ENCODE results near the gene RPL14.
"Not testable (repeated sequence)": the region's sequence is repeated elsewhere in the genome, so short reads cannot be mapped to it uniquely, and the experiment has no call there.

Gene RPL14

DNA sequence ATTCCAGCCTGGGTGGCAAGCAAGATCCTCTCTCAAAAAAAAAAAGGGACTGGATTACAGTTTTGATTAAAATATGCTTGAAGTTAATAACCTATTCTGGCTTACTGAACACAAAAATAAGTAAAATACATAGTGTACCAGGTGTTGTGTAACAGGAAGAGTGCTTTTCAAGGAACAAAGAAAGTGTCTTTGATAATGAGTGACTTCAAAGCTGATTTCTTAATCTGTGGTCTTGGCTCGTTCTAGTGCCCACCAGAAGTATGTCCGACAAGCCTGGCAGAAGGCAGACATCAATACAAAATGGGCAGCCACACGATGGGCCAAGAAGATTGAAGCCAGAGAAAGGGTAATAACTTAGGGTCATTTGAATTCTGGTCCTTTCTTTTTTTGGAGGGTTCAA, 4.0 kb downstream of the RPL14 start:
- no peak for DNase-seq

DNA sequence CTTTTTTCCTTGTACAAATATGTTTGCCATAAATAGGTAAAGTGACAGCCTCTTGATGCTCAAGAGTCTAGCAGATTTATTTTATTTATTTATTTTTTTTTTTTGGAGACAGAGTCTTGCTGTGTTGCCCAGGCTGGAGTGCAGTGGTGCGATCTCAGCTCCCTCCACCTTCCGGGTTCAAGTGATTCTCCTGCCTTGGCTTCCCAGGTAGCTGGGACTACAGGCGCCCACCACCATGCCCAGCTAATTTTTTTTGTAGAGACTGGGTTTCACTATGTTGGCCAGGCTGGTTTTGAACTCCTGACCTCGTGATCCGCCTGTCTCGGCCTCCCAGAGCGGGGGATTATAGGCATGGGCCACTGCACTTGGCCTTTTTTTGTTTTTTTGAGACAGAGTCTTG, 5.7 kb downstream of the RPL14 start:
- not testable (repeated sequence) for DNase-seq

DNA sequence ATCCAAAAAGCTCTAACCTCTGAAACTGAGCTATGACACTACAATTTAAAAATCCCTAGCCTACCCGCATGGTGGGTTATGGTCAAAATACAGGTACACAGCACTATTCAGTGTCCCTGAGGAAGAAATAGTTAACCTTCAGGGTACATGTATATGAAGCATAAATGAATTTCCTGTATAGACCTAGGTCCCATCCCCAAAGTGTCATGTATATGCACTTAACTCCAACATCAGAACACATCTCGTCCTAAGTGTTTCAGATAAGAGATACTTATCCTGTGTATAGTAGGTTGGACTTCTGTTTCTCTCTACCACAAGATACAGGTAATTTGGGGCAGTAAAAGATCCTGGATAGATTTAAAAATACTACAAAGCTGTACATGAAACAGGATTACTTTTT, 6.4 kb downstream of the RPL14 start:
- no peak for DNase-seq

DNA sequence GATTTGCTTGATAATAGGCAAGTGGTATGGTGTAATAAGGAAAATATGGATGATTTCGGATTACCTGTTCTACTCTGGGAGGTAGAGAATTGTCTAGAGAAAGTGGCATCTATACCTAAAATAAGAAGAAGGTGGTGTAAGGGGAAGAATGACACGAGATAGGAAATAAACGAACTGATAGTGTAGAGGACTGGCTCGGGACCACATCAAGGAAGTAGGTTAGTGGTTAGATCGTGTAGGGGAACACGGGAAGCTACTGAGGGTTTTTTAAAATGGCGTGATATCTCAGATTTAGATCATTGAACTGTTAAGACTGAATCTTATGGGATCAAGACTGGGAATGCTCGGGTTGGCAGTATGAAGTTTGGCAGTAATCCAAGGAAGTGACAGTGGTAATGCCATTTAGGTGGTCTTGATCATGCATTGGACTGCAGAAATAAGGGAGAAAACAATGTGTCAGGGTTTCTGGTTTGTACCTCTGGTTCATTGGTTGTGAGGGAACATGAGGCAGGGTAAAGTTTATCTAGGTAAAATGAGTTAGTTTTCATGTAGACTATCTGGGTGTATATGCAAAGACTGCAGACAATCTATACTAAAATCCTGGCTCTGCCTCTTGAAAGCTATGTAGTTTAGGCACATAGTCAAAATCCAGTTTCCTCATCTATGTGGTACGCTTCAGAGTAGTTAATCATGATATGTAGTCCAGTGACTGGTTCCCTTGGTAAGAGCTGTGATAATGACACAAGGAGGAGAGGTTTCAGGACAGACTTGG, 7.4 kb downstream of the RPL14 start:
- DNase-seq: no peak

DNA sequence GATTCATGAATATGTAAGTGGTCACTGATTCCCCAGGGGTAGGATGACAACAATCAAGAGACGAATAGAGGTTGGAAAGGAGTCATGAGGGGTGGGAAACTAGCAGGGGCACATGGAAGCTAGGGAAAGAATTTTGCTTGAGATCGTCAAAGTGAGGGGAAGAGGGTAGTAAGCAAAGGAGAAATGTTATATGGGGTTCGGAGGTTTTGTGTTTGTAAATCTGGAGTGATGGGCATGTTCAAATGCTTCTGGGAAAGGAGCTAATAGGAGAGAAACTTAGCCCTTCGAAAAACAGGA, 7.9 kb downstream of the RPL14 start:
- no peak for DNase-seq

DNA sequence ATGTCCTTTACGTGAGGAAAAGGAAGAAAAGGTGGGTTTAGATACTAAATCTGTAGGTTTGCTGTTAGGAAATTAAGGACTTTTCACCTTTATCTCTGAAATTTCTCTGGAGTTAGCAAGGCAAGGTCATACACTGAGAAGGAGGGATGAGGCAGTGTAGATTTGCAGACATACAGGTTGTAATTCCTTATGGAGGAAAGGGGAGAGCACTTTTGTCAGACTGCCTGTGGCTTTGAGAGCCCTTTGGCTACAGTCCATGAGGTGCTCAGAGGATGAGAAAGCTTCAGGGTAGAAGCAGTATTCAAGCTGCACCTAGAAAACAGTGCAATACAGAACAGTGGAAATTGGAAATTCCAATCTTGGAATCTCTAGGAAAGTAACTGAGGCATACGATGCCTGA, 8.3 kb downstream of the RPL14 start:
- no peak for DNase-seq

DNA sequence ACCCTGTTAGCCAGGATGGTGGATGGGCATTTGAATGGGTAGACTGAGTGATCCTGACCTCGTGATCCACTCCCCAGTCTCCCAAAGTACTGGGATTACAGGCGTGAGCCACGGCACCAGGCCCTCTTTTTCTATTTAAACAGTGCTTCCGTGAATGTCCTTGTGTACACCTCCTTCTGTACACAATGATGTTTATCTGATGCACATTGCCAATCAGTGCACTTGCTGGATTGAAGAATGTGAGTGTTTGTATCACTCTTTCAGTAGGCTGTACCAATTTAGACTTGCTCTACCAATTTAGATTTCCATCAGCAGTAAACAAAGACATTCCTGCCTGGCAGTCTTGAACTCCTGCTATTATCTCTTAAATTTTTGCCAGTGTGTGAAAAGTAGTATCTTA, 10.9 kb downstream of the RPL14 start:
- DNase-seq: no peak

DNA sequence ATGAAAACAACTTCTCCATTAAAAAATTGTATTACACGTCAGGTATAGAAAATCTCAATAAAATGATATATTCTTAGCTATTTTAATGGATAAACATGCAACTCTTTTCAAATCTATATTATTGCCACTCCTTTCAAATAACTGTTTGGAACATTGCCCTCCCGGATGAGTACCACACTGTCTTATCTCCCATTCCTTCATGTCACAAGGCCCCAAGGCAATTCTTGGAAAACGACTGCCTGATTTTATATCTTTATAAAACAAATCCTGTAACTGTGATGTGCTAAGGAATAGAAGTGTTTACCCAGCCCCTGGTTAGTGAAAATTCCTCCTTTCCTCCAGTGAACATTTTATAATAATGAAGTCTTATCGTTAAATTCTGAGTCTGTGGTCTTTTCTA, 13.6 kb downstream of the RPL14 start:
- no peak for DNase-seq

DNA sequence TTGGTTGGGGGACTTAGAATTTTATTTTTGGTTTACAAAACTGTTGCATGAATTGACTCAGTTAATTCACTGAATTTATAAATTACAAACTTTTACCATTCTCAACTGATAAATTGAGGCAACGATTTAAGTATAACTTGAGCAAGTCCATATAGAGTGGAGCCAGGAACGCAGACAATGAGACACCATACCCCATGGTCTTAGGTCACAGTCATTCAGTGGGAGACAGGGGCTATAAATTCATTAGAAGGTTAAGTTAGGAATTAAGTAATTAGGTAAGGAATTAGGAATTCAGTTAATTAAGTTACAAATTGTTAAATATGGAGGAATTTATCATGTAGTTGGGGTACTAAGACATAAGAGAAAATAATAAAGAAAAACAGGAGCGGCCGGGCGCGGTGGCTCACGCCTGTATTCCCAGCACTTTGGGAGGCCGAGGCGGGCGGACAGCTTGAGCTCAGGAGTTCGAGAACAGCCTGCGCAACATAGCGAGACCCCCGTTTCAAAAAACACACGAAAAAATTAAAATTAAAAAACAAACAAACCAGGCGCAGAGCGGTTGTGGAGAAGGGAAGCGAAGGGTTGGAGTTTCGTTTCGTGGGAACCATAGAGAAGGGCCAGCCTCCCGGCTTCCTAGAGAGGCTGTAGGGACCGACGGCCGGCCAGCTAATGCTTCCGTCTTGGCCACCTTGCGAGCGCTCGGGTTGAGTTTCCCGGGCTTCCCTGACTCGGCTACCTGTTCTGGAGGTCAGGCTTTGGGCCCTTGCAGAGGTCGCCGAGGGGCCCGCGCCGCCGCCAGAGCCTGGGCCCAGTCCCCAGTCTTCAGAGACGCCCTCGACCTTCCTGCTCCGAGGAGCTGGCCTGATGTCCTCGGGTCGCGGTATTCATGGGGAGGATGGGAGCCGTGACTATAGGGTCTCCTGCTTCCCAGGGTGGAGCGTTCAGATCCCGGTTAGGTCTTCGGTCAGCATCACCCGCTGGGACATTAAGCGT, 19.6 kb downstream of the RPL14 start, which contains the start of gene ZNF619:
Gene ZNF619 (plus strand): TSS at position 645 of the 993 bp plus-strand sequence. CDS start 858 bp downstream, outside the sequence.
- peak; percentile 92 for DNase-seq

DNA sequence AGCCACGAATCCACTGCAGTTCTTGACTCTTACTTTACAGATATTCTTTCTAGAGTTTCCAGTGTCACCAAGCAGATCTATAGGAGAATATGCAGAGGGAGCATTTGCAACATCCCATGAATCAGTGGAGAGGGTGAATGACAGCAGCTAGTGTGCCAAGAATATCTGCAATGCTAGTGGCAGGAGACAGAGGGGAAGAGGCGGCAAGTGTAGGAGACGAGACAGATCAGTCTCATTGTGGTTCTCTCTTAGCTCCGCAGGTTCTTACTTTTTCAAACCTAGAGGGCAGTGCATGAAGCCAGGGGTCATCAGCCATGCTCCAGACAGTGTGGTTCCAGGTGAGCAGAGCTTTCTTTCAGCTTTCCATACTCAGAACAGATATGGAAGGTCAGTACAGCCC, 20.5 kb downstream of the RPL14 start:
- DNase-seq: no peak

DNA sequence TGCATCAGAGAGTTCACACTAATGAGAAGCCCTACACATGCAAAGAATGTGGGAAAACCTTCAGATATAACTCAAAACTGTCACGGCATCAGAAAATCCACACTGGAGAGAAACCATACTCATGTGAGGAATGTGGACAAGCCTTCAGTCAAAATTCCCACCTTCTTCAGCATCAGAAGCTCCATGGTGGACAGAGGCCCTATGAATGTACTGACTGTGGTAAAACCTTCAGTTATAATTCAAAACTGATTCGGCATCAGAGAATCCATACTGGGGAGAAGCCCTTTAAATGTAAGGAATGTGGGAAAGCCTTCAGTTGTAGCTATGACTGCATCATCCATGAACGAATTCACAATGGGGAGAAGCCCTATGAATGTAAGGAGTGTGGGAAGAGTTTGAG, 30.0 kb downstream of the RPL14 start:
- DNase-seq: no peak

DNA sequence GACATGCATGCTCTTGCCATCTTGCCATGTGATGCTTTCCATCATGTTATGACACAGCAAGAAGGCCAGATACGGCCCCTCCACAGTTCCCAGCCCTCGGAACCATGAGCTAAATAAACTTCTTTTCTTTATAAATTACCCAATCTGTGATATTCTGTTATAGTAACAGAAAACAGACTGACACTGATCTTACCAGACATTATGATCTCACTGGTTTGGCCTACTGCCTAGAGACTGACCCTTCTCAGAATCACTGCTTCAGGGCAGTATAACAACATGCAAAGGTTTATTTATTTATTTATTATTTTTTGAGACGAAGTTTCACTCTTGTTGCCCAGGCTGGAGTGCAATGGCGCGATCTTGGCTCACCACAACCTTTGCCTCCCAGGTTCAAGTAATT, 33.8 kb downstream of the RPL14 start:
- no peak for DNase-seq

DNA sequence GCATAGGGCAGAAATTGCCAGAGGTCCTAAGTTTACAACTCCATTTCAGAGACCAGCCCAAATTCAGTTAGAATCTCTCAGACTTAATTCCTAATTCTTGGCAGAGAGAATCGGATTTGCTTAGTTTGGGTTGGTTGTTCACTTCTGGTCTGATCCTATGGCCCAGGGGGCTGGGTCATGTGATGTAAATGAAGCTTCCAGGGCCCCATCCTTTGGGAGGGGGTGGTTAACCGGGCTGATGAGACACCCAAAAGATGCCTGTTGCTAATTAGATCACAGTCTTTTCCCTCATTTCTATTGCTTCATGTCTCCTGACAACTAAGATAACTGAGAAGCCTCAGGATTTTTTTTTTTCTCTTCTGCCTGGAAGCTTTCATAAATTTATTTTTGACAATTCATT, 37.6 kb downstream of the RPL14 start:
- DNase-seq: no peak

DNA sequence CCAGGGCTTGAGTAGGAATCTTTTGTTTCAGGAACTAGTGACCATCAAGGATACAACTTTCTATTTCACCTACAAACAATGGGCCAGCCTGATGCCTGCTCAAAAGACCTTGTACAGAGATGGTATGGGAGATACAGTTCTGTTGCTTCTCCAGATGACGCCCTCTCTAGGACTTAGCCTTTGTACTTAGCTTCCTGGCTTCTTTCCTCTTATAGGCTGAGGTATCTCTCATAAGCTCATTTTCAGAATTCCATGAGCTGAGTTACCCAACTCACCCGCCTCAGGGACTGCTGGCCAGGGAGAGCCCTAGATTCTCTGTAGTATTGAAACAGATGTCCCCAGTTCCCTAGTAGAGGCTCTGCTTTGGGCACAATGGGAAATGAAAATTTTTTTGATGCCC, 40.1 kb downstream of the RPL14 start:
- DNase-seq: no peak

DNA sequence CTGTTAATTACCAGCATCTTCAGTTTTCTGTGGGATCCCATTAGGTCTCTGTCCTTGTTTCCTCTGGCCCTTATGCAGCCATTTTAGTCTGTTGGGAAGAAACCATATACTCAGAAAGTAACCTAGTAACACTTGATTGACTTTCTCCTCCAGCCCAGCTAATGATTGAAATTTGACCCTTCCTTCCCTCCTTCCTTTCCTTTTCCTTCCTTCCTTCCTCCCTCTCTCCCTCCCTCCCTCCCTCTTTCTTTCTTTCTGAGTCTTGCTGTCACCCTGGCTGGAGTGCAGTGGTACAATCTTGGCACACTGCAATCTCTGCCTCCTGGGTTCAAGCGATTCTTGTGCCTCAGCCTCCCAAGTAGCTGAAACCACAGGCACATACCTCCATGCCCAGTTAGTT, 42.8 kb downstream of the RPL14 start:
- no peak for DNase-seq

DNA sequence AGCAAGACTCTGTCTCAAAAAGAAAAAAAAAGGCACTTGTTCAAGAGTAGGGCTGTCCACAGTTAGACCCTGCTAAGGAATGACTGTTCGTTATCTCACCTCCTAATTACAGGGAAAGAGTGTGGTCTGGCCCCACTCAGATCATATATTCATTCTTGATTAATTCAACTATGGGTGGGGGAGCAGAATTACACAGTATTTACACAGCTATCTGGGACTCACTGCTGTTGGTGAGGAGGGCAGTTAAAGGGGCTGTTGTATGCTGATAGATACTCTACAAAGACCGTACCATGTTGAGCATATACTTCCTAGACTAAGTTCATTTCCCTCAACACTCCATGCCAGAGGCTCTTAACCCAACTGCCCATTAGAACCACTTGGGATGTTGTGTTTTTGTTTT, 44.9 kb downstream of the RPL14 start:
- no peak for DNase-seq

DNA sequence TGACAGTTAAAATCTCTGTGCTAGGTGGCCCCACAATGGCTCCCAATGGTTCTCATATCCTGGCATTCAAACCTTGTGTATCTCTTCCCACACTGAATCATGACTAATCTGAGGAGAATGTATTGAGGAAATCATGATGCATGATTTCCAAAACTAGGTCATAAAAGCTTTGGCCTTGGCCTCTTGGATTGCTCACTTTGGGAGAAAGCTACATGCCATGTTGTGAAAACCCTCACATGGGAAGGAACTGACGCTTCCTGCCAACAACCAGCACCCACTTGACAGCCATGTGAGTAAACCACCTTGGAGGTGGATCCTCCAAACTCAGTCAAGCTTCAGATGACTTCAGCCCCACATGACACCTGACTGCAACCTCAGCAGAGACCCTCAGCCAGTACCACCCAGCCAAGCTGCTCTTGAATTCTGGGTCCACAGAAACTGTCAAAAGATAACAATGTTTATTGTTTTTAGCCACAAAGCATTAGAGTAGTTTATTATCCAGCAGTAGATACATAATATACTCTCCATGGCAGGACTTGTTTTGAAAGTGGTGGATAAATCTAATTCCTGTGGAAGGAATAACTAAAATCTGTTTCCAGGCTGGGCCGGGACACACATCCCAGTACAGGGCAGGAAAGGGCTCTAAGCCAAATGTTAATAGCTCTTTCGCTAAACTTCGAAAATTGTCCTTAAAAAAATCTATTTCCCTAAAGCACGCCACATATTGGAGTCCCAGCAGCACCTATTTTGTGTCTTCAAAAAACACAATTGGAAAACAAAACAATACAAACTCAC, 47.7 kb downstream of the RPL14 start:
- peak; percentile 5 for DNase-seq

DNA sequence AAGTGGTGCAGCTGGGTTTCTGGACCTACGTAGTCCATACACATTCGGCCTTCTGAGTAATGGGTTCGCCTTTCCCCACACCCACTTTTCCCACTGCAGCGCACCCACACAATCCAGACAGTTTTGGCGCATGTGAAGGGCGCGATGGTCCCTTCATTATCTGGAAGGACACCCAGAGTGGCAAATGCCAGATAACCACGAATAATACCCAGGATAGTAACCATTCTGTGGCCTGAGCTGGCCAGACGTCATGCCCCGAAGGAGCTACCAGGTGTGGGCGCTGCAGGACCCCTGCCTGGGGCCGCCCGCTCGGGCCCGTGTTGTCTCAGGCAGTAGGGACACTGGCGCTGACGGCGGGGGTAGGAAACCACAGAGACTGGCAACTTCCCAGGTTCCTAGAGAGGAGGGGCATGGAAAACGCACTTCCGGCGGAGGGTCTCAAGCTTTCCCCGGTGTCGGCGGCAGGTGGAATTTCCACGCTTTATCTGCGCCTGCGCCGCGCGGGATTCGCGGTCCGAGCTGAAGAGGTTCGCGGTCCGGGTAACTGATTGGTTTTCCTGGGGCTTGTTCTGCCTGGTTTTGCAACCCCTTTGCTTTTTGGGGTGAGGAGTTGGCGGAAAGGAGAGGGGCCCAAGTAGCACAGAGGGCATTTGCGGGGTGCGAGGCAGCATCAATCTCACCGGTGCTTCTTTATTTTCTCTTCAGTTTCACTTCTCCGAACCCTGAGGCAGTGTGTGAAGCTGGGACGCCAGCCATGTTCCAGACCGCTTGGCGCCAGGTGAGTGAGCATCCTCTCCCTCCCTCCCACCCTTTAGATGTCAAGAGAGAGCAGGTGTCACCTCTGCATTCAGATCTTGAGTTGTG, 48.7 kb downstream of the RPL14 start, which contains the start of gene ZNF620:
Gene ZNF620 (plus strand): TSS at position 441 of the 864 bp plus-strand sequence. CDS start 314 bp downstream, at position 755.
- peak; percentile 83 for DNase-seq

DNA sequence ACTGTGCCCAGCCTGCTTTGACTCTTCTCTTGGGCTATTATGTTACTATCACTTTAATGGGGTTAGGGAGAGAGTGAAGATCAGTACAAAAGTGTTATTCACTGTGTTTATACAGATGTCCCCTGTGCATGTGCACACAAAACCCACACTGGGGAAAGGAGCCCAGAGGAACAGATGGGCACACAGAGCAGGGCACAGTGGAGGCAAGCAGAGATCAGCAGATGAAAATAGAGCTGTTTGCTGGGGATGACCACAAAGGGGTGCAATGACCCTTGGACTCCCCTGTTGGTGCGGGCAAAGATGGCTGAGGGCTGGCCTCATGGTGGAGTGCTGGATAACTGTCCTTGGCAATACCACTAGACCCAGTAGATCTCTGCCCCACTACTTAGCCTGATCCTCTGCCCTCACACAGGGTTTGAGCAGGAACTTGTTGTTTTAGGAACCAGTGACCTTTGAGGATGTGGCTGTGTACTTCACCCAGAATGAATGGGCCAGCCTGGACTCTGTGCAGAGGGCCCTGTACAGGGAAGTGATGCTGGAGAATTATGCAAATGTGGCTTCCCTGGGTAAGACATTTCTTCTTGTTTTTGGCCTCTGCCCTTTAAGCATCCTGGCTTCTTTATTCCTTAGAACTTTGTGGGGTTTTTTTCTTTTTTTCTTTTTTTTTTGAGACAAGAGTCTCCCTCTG, 54.0 kb downstream of the RPL14 start:
- no peak for DNase-seq

DNA sequence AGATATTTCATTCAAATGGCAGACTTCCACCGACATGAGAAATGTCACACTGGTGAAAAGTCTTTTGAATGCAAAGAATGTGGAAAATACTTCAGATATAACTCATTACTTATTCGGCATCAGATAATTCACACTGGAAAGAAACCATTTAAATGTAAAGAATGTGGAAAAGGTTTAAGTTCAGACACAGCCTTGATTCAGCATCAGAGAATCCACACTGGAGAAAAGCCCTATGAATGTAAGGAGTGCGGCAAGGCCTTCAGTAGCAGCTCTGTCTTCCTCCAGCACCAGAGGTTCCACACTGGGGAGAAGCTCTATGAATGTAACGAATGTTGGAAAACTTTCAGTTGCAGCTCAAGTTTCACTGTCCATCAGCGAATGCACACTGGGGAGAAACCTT, 59.1 kb downstream of the RPL14 start:
- no peak for DNase-seq

DNA sequence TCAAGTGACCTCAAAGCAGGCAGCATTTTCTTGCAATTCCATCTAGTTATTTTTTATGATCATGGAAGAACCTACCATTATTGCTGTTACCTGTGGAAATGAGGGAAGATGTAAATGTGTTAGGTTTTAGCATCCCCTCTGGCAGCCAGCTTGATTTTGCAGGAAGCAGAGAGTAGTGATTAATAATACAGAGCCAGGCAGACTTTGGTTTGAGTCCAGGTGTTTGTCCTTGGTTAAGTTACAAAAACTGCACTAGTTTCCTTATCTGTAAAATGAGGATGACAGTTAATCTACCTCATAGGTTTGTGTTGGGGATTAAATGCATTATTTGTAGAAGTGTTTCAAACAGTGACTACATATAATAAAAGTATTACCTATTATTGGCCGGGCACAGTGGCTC, 60.9 kb downstream of the RPL14 start:
- DNase-seq: no peak

All from right kidney (tissue), 1 donor.